ENCODE data around the gene PRELP.

- TF ChIP-seq CTCF (IDR thresholded peaks at IDR 0.05; ENCODE audit: insufficient read depth, low read depth, low read length) (no peak), EZH2 (IDR thresholded peaks at IDR 0.05; ENCODE audit: insufficient read depth, low read length) (no peak)
Measured at GRCh38 chr1:203511513-203511912, 35.9 kb downstream of the PRELP start.

Measured in astrocyte (in vitro differentiated cells and primary cell).